HG02938 (cell line): ENCODE data around the gene CD151.

Source experiments
- ATAC-seq: cut with Tn5 transposase; IDR thresholded peaks from one replicate; pipeline ENCODE4 v1.9.1; 2021; ENCODE audit warnings: mild to moderate bottlenecking, moderate library complexity; ENCODE audit not compliant: unreplicated experiment

The CD151 gene

DNA sequence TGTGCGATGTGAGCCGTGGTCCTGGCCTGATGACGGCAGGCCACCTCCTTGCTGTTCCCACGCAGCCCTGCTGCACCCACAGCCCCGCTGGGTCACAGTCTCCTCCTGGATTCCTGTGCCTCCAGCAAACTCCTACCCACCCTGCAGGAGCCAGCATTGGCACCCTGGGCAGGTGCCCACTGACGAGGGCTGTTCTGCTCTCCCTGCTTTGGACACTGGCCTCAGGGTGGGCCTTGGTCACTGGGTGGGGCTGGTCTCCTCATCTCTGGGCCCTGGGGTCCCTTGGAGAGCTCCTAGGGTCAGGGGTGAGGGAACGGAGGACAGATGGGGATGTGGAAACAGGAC, 22.6 kb downstream of the CD151 start:
- no peak for ATAC-seq

DNA sequence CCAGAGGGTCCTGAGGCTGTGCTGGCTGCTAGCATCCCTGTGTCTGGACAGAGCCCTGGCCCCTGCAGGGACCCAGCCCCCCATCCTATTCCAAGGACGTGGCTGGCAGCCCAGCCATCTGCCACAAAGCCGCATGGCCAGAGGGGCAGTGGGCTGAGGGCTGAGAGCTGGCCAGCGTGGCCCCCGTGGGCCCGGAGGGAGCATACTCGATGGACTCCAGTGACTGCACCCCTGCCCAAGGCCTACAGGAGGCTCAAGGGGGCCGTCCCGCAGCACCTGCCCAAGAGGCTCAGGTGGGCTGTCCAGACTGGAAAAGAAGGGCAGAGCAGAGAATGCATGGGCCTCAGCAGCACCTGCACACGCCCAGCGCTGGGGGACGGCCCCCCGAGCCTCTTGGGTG, 23.0 kb downstream of the CD151 start:
- no peak for ATAC-seq

DNA sequence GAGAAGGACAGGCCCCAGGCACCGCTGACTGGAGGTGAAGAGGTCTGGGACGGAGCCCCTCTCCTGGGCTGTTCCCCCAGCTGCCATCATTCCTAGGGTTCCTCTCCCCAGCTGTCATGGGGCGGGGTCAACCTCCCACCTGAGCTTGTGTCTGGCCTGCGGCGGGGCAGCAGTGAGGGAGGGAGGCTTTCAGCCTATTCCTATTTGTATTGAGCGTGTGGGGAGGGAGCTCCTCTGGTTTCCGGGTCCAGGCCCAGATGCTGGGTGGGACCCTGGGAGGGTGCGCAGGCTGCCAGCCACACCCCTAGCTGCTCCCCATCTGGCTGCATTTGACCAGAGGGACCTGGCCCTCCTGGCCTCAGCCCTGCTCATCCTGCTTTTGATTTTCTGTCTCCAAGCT, 23.6 kb downstream of the CD151 start:
- no peak for ATAC-seq

- no peak for ATAC-seq
Observed at GRCh38 chr11:858053-858761, 25.5 kb downstream of the CD151 start.

GRCh38 chr11:858762-859339, 26.1 kb downstream of the CD151 start:
- ATAC-seq = no peak

GRCh38 chr11:859394-860131, 26.8 kb downstream of the CD151 start:
- no peak for ATAC-seq

GRCh38 chr11:860234-861104, 27.7 kb downstream of the CD151 start:
- no peak for ATAC-seq

DNA sequence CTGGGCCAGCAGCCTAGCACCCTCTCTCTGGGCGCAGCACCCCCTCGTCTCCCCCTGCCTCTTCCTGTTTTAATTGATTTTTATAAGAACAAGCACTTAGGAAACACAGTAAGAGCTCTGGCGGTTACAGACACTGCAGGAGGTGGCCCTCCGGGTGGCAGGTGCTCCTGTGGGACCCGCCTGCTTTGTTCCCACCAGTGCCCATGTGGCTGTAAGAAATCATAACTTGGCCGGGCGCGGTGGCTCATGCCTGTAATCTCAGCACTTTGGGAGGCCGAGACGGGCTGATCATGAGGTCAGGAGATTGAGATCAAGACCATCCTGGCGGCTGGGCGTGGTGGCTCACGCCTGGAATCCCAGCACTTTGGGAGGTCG, 28.3 kb downstream of the CD151 start:
- no peak for ATAC-seq

- ATAC-seq = no peak
Observed at GRCh38 chr11:862081-862661, 29.4 kb downstream of the CD151 start.

DNA sequence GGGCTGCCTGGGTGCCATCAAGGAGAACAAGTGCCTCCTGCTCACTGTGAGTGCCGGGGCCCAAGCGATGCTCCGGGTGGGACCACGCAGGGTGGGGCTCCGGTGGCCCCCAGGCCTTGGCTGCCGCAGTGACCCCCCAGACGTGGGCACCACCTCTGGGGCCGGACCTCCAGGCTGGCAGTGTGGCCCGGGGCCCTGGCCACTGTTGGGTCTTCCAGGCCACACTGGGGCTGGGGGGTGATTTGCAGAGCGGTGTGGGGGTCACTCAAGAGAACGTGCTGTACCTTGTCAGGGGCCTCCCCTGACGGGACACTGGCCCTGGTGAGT, 29.9 kb downstream of the CD151 start:
- no peak for ATAC-seq

- ATAC-seq = no peak
Observed at GRCh38 chr11:863023-863909, 30.5 kb downstream of the CD151 start.

- ATAC-seq = no peak
Observed at GRCh38 chr11:863910-864827, 31.4 kb downstream of the CD151 start.

DNA sequence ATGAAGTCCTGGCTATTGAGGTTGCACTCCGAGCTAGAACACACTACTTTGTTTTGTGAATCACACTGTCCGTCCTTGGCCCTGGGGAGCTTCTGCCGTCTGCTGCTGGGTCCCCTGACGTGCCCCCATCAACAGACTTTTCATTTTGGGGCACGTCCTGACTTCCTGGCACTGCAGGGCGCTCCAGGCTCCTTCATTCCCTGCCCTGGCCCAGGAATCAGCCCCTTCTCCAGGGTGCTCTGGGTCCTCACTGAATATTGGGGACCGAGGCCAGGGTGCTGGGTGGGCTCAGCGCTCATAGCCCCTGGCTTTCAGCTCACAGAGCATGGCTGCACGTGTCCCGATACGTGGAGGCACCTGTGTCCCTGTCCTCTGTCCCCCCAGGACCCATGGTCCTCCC, 32.1 kb downstream of the CD151 start:
- no peak for ATAC-seq

DNA sequence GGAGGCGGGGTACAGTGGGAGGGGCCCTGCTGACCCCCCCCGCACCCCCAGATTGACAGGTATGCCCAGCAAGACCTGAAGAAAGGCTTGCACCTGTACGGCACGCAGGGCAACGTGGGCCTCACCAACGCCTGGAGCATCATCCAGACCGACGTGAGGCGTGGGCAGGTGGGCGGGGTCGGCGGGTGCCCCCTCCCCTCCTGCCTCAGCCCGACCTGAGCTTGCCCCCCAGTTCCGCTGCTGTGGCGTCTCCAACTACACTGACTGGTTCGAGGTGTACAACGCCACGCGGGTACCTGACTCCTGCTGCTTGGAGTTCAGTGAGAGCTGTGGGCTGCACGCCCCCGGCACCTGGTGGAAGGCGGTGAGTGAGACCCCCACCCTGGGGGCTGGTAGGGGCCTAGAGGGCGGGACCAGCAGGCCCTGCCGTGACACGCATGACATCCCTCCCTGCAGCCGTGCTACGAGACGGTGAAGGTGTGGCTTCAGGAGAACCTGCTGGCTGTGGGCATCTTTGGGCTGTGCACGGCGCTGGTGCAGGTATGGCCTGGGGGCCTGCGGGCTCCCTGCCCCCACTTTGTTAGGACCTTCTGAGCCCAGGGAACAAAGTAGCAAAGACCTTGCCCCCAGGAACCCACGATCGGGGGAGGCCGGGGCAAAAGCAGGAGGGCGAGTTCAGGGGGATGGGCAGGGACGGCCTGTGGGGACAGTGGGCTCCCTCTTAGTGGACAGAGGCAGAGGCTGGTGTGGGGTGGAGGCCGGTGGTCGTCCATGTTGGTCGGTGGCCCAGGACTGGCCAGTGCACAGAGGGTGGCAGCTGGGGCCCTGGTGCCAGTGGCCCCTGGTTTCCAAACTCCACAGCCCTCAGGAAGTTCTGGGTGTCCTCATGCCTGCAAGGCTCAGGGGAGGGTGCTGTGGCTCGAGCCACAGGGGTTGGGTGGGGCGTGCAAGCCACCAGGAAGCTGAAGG, 33.0 kb downstream of the CD151 start:
- ATAC-seq = no peak

DNA sequence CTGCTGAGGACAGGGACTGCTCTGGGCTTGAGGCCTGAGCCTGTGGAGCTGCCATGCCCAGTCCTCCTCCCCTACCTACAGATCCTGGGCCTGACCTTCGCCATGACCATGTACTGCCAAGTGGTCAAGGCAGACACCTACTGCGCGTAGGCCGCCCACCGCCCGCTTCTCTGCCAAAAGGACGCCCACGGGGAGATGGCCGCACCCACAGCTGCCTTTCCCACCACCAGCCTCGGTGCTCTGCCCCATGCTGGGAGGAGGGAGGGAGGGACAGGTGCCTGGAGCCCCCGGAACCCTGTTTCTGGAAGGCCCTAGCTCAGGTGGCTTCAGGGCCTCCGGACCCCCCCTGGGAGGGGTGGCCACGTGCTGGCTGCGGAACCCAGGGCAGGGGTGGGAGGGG, 33.7 kb downstream of the CD151 start:
- ATAC-seq = no peak

DNA sequence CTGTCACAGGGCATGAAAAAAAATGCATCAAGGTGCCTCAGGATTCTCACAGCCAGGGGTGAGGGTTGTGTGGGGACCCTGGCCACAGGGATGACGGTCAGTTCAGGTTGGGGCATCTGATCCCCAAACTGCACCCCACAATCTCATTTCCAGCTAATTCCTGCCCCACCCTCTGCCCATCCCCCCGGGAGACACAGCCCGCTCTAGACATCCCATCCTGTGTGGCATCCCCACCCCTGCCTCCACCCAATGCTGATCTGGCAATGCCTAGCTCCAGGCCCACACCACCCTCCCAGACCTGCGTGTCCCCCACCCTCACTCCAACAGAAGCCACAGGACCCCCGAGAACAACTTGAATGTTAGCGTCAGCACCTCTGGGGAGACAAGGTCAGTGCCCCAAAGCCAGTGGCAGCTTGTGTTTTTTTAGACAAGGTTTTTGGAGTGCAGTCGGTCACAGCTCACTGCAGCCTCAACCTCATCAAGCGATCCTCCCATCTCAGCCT, 35.2 kb downstream of the CD151 start:
- ATAC-seq = no peak

DNA sequence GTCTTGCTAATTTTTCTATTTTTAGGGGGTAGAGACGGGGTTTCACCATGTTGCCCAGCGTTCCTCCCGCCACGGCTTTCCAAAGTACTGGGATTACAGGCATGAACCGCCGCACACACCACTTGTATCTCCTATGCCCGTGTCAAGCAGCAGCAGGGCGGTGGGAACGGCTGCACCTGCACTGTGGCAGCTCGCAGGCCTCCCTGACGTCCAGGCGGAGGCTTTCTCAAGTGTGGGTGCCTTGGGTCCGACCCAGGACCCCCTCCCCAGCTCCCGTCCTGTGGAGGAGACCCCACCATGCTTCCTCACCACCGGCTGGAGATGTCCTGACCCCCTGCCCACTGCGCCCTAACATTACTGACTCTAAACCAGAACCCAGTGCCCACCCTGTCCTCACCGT, 35.6 kb downstream of the CD151 start:
- ATAC-seq = no peak

GRCh38 chr11:868802-869201, 36.0 kb downstream of the CD151 start:
- ATAC-seq = no peak
